SU-DHL-6 (cell line): ENCODE data around the gene TVP23A.

ENCODE experiments used
- EZH2phosphoT487 ChIP-seq: fragments of 200-600 bp; sonication (generic), shearing (Covaris generic); conservative IDR thresholded peaks from 2 replicates; pipeline ENCODE4 v1.6.1; 2018; ENCODE audit warnings: mild to moderate bottlenecking, antibody characterized with exemption, low read length, moderate library complexity, mixed read lengths
- TF ChIP-seq, protein P1 (sequence below): fragments of 200-600 bp; sonication (generic); IDR thresholded peaks from one replicate; pipeline ENCODE4 v1.5.1; 2017; ENCODE audit warnings: antibody characterized with exemption, mild to moderate bottlenecking, low read length, moderate library complexity; ENCODE audit not compliant: insufficient read depth, poor library complexity, severe bottlenecking

DNA sequence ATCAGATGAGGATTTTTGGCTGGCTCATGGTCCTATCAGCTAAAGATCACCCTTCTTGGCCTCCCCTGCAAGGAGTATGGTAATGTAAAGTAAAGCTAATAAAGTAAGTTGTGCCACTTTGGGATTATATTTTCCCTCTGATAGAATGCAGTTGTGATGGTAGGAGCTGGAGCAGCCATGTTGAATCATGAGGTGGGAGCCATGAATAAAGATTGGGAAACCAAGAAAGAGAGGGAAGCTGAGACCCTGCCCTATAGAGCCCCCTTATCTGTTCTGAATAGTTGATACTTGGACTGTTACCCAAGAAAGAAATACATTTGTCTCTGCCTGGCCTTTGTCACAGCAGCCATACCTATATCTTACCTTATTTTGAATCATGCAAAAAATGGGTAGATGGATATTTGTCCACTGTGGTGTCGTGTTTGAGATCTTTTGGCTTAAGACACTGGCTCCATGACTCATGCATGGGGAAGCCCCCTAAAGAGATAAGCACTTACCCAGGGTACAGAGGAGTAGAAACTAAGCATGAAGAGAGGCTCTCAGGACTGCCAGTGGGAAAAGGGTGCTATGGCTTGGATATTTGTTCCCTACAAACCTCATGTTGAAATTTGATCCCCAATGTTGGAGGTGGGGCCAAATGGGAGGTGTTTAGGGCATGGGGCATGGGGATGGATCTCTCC is 17.7 kb upstream of the TVP23A start:
- TF ChIP-seq, protein P1, sequence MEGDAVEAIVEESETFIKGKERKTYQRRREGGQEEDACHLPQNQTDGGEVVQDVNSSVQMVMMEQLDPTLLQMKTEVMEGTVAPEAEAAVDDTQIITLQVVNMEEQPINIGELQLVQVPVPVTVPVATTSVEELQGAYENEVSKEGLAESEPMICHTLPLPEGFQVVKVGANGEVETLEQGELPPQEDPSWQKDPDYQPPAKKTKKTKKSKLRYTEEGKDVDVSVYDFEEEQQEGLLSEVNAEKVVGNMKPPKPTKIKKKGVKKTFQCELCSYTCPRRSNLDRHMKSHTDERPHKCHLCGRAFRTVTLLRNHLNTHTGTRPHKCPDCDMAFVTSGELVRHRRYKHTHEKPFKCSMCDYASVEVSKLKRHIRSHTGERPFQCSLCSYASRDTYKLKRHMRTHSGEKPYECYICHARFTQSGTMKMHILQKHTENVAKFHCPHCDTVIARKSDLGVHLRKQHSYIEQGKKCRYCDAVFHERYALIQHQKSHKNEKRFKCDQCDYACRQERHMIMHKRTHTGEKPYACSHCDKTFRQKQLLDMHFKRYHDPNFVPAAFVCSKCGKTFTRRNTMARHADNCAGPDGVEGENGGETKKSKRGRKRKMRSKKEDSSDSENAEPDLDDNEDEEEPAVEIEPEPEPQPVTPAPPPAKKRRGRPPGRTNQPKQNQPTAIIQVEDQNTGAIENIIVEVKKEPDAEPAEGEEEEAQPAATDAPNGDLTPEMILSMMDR: no peak
- no peak for TF ChIP-seq EZH2phosphoT487
